Gastroesophageal sphincter (tissue), 3 donors: ENCODE data around the gene LGALS8.

ENCODE experiments used
- CTCF ChIP-seq, 4 experiments: fragments of 200-600 bp in 2 of 4; fragments of 450-650 bp in 2 of 4; sonication (generic) in 1 of 4; IDR thresholded peaks; one replicate each; pipeline ENCODE4 v1.5.1; 2017 to 2019; ENCODE audit warnings: antibody characterized with exemption in 4 of 4, mild to moderate bottlenecking in 2 of 4, moderate library complexity in 2 of 4
- POLR2A ChIP-seq, 2 donors: fragments of 450-650 bp; IDR thresholded peaks; one replicate each; pipeline ENCODE4 v1.6.1; 2017; ENCODE audit warnings: antibody characterized with exemption in 2 of 2, mild to moderate bottlenecking in 2 of 2, moderate library complexity in 1 of 2
- POLR2AphosphoS5 ChIP-seq: sonication (generic); formaldehyde crosslinking; IDR thresholded peaks from one replicate; pipeline ENCODE4 v1.6.1; 2017; ENCODE audit warnings: antibody characterized with exemption

GRCh38 chr1:236492378-236492777 lies 31.4 kb upstream of the LGALS8 start:
- TF ChIP-seq POLR2AphosphoS5 = no peak
- no peak for TF ChIP-seq POLR2A (IDR thresholded peaks at IDR 0.05)
- TF ChIP-seq CTCF (IDR thresholded peaks at IDR 0.05) = no peak
